OCI-M2 (cell line): ENCODE results near the gene TOX4.
"Not testable (repeated sequence)": the region's sequence is repeated elsewhere in the genome, so short reads cannot be mapped to it uniquely, and the experiment has no call there.

Source experiments
- DNase-seq: peaks from one replicate; lab custom pipeline; 2025; ENCODE audit not compliant: unreplicated experiment; lab: John Stamatoyannopoulos, UW

TOX4 gene

GRCh38 chr14:21534576-21534975 lies 57.6 kb downstream of the TOX4 start:
- no peak for DNase-seq

- no peak for DNase-seq
Observed at GRCh38 chr14:21535545-21536417, 58.8 kb downstream of the TOX4 start.

GRCh38 chr14:21536418-21537089 lies 59.6 kb downstream of the TOX4 start:
- no peak for DNase-seq

GRCh38 chr14:21537090-21537424 lies 60.1 kb downstream of the TOX4 start:
- DNase-seq: no peak

- DNase-seq: no peak
Observed at GRCh38 chr14:21539189-21539940, 62.4 kb downstream of the TOX4 start.

- DNase-seq: no peak
Observed at GRCh38 chr14:21541413-21542074, 64.5 kb downstream of the TOX4 start.

GRCh38 chr14:21543521-21543960 lies 66.5 kb downstream of the TOX4 start:
- DNase-seq: no peak

- no peak for DNase-seq
Observed at GRCh38 chr14:21543963-21544362, 67.0 kb downstream of the TOX4 start.

- not testable (repeated sequence) for DNase-seq
Observed at GRCh38 chr14:21544588-21544987, 67.6 kb downstream of the TOX4 start.
